CD4-positive, CD25-positive, alpha-beta regulatory T cell (primary cell): Measurements from ENCODE around the gene RAPGEF2. TPM values are rescaled to one million over a fixed set of nuclear protein-coding genes. Genes with fewer than 3 reads are reported as not detected.

ENCODE experiments used
- ATAC-seq, 2 donors: fragments of 150-1000 bp; cut with Tn5 transposase; one replicate each; pipeline ENCODE4 v1.10.0; 2021; ENCODE audit warnings: low read depth in 2 of 2, moderate number of reproducible peaks in 2 of 2, moderate library complexity in 1 of 2
- DNase-seq, 3 donors: peaks; one replicate each; pipeline versions ENCODE4 v3.0.0 to v3.0.0-alpha.2; 2012 to 2022; ENCODE audit warnings: mixed read lengths in 1 of 3
- H3K27ac ChIP-seq: one replicate; pipeline ENCODE4 v1.7.0; 2013; ENCODE audit warnings: mild to moderate bottlenecking, low read length; ENCODE audit not compliant: insufficient read depth, poor library complexity, severe bottlenecking
- H3K27me3 ChIP-seq: one replicate; pipeline ENCODE4 v1.7.0; 2013; ENCODE audit warnings: low read length; ENCODE audit not compliant: control insufficient read depth, insufficient read depth
- H3K36me3 ChIP-seq: one replicate; pipeline ENCODE4 v1.7.0; 2013; ENCODE audit warnings: mild to moderate bottlenecking, low read length, moderate library complexity; ENCODE audit not compliant: control insufficient read depth, insufficient read depth
- H3K4me1 ChIP-seq: 2 replicates; pipeline ENCODE4 v1.7.0; 2013; ENCODE audit warnings: mild to moderate bottlenecking, low read length; ENCODE audit not compliant: insufficient read depth, control insufficient read depth, poor library complexity, severe bottlenecking
- H3K4me3 ChIP-seq: one replicate; pipeline ENCODE4 v1.7.0; 2013; ENCODE audit warnings: low read depth, mild to moderate bottlenecking, low read length, moderate library complexity
- H3K9me3 ChIP-seq, 2 experiments: 1 replicate in 1 of 2; 2 replicates in 1 of 2; pipeline ENCODE4 v1.7.0; 2013; ENCODE audit warnings: low read length in 2 of 2, mild to moderate bottlenecking in 1 of 2, moderate library complexity in 1 of 2; ENCODE audit not compliant: control insufficient read depth in 2 of 2
- H3K27ac Mint-ChIP-seq, 3 donors: one replicate each; pipeline ENCODE4 v1.8.0; 2020 to 2022; ENCODE audit warnings: mild to moderate bottlenecking in 3 of 3, mixed read lengths in 3 of 3, moderate library complexity in 2 of 3
- H3K27me3 Mint-ChIP-seq: one replicate; pipeline ENCODE4 v1.8.0; 2022; ENCODE audit warnings: mild to moderate bottlenecking, mixed read lengths
- H3K36me3 Mint-ChIP-seq: one replicate; pipeline ENCODE4 v1.8.0; 2020; ENCODE audit warnings: mixed read lengths
- H3K4me1 Mint-ChIP-seq, 4 donors: one replicate each; pipeline ENCODE4 v1.8.0; 2020 to 2022; ENCODE audit warnings: mixed read lengths in 4 of 4, mild to moderate bottlenecking in 1 of 4
- H3K4me3 Mint-ChIP-seq, 4 donors: one replicate each; pipeline ENCODE4 v1.8.0; 2020 to 2022; ENCODE audit warnings: mild to moderate bottlenecking in 4 of 4, mixed read lengths in 4 of 4, moderate library complexity in 3 of 4
- H3K9me3 Mint-ChIP-seq, 7 donors: one replicate each; pipeline ENCODE4 v1.8.0; 2020 to 2022; ENCODE audit warnings: mixed read lengths in 7 of 7, mild to moderate bottlenecking in 3 of 7, moderate library complexity in 2 of 7
- polyA plus RNA-seq, 4 donors: library from polyadenylated mRNA; unstranded; fragments of 300-500 nt; fragmentation: Illumina TruSeq; gene quantifications; one replicate each; pipeline ENCODE4 v1.2.3, GENCODE V29; 2021
- total RNA-seq: library from RNA; stranded (reverse); gene quantifications from one replicate; pipeline ENCODE4 v1.2.3, GENCODE V29; 2022

The RAPGEF2 gene
- total and polyA plus RNA-seq, 5 donors from 2014 or later: 0.54 to 26.9 (median 1.3) TPM

GRCh38 chr4:159238631-159239030, 135.8 kb downstream of the RAPGEF2 start:
- Mint-ChIP-seq H3K27me3 (no peaks in the 10 kb centered on the region), H3K36me3 (no peaks in the 10 kb centered on the region), H3K4me3 (no peak overlapping the region), H3K27ac (no peak overlapping the region), H3K4me1 (peaks cover 4 to 11% (median 6%) of the 10 kb centered on the region in 4 donors), H3K9me3 (no peaks in the 10 kb centered on the region)
- Histone ChIP-seq H3K4me3 (no peak overlapping the region), H3K27me3 (no peaks in the 10 kb centered on the region), H3K27ac (no peak overlapping the region), H3K4me1 (no peaks in the 10 kb centered on the region), H3K36me3 (no peaks in the 10 kb centered on the region), H3K9me3 (no peaks in the 10 kb centered on the region)
- no peak for ATAC-seq
- no peak for DNase-seq

- H3K4me1 ChIP-seq: no peaks in the 10 kb centered on the region
- no peak overlapping the region for H3K27ac ChIP-seq
Measured at GRCh38 chr4:159239629-159240028, 136.8 kb downstream of the RAPGEF2 start.

GRCh38 chr4:159240046-159240445, 137.2 kb downstream of the RAPGEF2 start:
- Mint-ChIP-seq H3K4me1 (peaks cover 4 to 11% (median 6%) of the 10 kb centered on the region in 4 donors), H3K27ac (no peak overlapping the region), H3K36me3 (peaks cover 3% of the 10 kb centered on the region), H3K9me3 (no peaks in the 10 kb centered on the region), H3K4me3 (no peak overlapping the region), H3K27me3 (no peaks in the 10 kb centered on the region)
- Histone ChIP-seq H3K36me3 (no peaks in the 10 kb centered on the region), H3K4me3 (no peak overlapping the region), H3K27me3 (no peaks in the 10 kb centered on the region), H3K4me1 (no peaks in the 10 kb centered on the region), H3K27ac (no peak overlapping the region), H3K9me3 (no peaks in the 10 kb centered on the region)
- DNase-seq (no peak), ATAC-seq (no peak)

More at GRCh38 chr4:159239629-159240028, 136.8 kb downstream of the RAPGEF2 start:
- ATAC-seq: no peak
- Mint-ChIP-seq H3K27me3 (no peaks in the 10 kb centered on the region), H3K4me1 (peaks cover 4 to 11% (median 6%) of the 10 kb centered on the region in 4 donors), H3K4me3 (no peak overlapping the region), H3K27ac (no peak overlapping the region), H3K36me3 (peaks cover 3% of the 10 kb centered on the region), H3K9me3 (no peaks in the 10 kb centered on the region)
- no peaks in the 10 kb centered on the region for H3K36me3 ChIP-seq
- H3K27me3 ChIP-seq: no peaks in the 10 kb centered on the region
- H3K9me3 ChIP-seq: no peaks in the 10 kb centered on the region
- no peak overlapping the region for H3K4me3 ChIP-seq
- no peak for DNase-seq

- Histone ChIP-seq H3K4me3 (no peak overlapping the region), H3K27ac (no peak overlapping the region), H3K4me1 (no peaks in the 10 kb centered on the region), H3K36me3 (no peaks in the 10 kb centered on the region), H3K27me3 (no peaks in the 10 kb centered on the region), H3K9me3 (no peaks in the 10 kb centered on the region)
- Mint-ChIP-seq H3K36me3 (peaks cover 3% of the 10 kb centered on the region), H3K4me3 (no peak overlapping the region), H3K4me1 (peaks cover 1 to 4% (median 4%) of the 10 kb centered on the region in 4 donors), H3K27ac (no peak overlapping the region), H3K27me3 (no peaks in the 10 kb centered on the region), H3K9me3 (no peaks in the 10 kb centered on the region)
- DNase-seq (no peak), ATAC-seq (no peak)
Measured at GRCh38 chr4:159240687-159241086, 137.8 kb downstream of the RAPGEF2 start.

GRCh38 chr4:159242427-159242826, 139.5 kb downstream of the RAPGEF2 start:
- H3K27me3 Mint-ChIP-seq: no peaks in the 10 kb centered on the region
- no peaks in the 10 kb centered on the region for H3K27me3 ChIP-seq
- no peaks in the 10 kb centered on the region for H3K4me1 ChIP-seq
- no peak overlapping the region for H3K4me3 Mint-ChIP-seq
- H3K27ac ChIP-seq: no peak overlapping the region
- H3K36me3 Mint-ChIP-seq: peaks cover 6% of the 10 kb centered on the region
- DNase-seq: no peak
- no peak overlapping the region for H3K27ac Mint-ChIP-seq
- H3K9me3 Mint-ChIP-seq: no peaks in the 10 kb centered on the region
- H3K36me3 ChIP-seq: no peaks in the 10 kb centered on the region
- H3K4me1 Mint-ChIP-seq: peaks cover 0 to 6% (median 1%) of the 10 kb centered on the region in 4 donors
- H3K9me3 ChIP-seq: no peaks in the 10 kb centered on the region
- no peak overlapping the region for H3K4me3 ChIP-seq
- ATAC-seq: no peak

- Mint-ChIP-seq H3K27ac (peak overlapping the region in 1 of 3 donors; percentile 13), H3K4me1 (peaks cover 11 to 14% (median 13%) of the 10 kb centered on the region in 4 donors), H3K27me3 (no peaks in the 10 kb centered on the region), H3K36me3 (peaks cover 16% of the 10 kb centered on the region), H3K9me3 (peaks cover 0 to 5% (median 0%) of the 10 kb centered on the region in 7 donors), H3K4me3 (peak overlapping the region in 2 of 4 donors; percentile 45 to 75)
- H3K9me3 ChIP-seq: no peaks in the 10 kb centered on the region
- DNase-seq (no peak), ATAC-seq (no peak)
- peak overlapping the region; percentile 29 for H3K4me3 ChIP-seq
- H3K27me3 ChIP-seq: no peaks in the 10 kb centered on the region
- H3K36me3 ChIP-seq: no peaks in the 10 kb centered on the region
- H3K4me1 ChIP-seq: peaks cover 4% of the 10 kb centered on the region
- H3K27ac ChIP-seq: no peak overlapping the region
Measured at GRCh38 chr4:159248384-159249178, 145.7 kb downstream of the RAPGEF2 start.

GRCh38 chr4:159250751-159251325, 148.0 kb downstream of the RAPGEF2 start:
- ATAC-seq (no peak), DNase-seq (no peak)
- Histone ChIP-seq H3K36me3 (no peaks in the 10 kb centered on the region), H3K4me3 (no peak overlapping the region), H3K4me1 (peaks cover 4% of the 10 kb centered on the region), H3K9me3 (no peaks in the 10 kb centered on the region), H3K27me3 (no peaks in the 10 kb centered on the region), H3K27ac (no peak overlapping the region)
- H3K27me3 Mint-ChIP-seq: no peaks in the 10 kb centered on the region
- H3K9me3 Mint-ChIP-seq: peaks cover 0 to 5% (median 0%) of the 10 kb centered on the region in 7 donors
- no peak overlapping the region for H3K27ac Mint-ChIP-seq
- peaks cover 12% of the 10 kb centered on the region for H3K36me3 Mint-ChIP-seq
- no peak overlapping the region for H3K4me3 Mint-ChIP-seq
- H3K4me1 Mint-ChIP-seq: peaks cover 14 to 16% (median 15%) of the 10 kb centered on the region in 4 donors
